Neural cell (in vitro differentiated cells): ENCODE measurements around the gene SLC9A2.

Experiments
- EP300 ChIP-seq: fragments of 450-650 bp; conservative IDR thresholded peaks from 2 replicates; pipeline ENCODE4 v1.6.1; 2014; ENCODE audit warnings: antibody characterized with exemption, mild to moderate bottlenecking, moderate library complexity; ENCODE audit not compliant: poor library complexity, severe bottlenecking
- EZH2 ChIP-seq: fragments of 200-600, 300-800 bp; shearing (Covaris generic), sonication (generic); IDR thresholded peaks from 2 replicates; pipeline ENCODE4 v1.6.1; 2014; ENCODE audit warnings: antibody characterized with exemption, low read length, borderline replicate concordance, mild to moderate bottlenecking; ENCODE audit not compliant: insufficient read depth, poor library complexity, severe bottlenecking
- MXI1 ChIP-seq: fragments of 450-650 bp; conservative IDR thresholded peaks from 2 replicates; pipeline ENCODE4 v1.6.1; 2014; ENCODE audit warnings: antibody characterized with exemption, mild to moderate bottlenecking; ENCODE audit not compliant: poor library complexity, severe bottlenecking
- POLR2AphosphoS5 ChIP-seq: IDR thresholded peaks from 2 replicates; pipeline ENCODE4 v1.6.1; 2012
- RAD21 ChIP-seq: fragments of 450-650 bp; conservative IDR thresholded peaks from 2 replicates; pipeline ENCODE4 v1.6.1; 2014; ENCODE audit warnings: antibody characterized with exemption, mild to moderate bottlenecking, moderate library complexity
- SMC3 ChIP-seq: fragments of 450-650 bp; conservative IDR thresholded peaks from 2 replicates; pipeline ENCODE4 v1.6.1; 2014; ENCODE audit warnings: antibody characterized with exemption, mild to moderate bottlenecking, moderate library complexity; ENCODE audit not compliant: poor library complexity
- TAF1 ChIP-seq: IDR thresholded peaks from 2 replicates; pipeline ENCODE4 v1.6.1; 2012; ENCODE audit warnings: low read depth
- TF ChIP-seq, protein P1 (sequence below): fragments of 450-650 bp; IDR thresholded peaks from 2 replicates; pipeline ENCODE4 v1.5.1; 2014; ENCODE audit warnings: antibody characterized with exemption, mild to moderate bottlenecking, moderate library complexity; ENCODE audit not compliant: poor library complexity, severe bottlenecking
- TF ChIP-seq, protein P2 (sequence below): IDR thresholded peaks from 2 replicates; pipeline ENCODE4 v1.6.1; 2012; ENCODE audit warnings: borderline replicate concordance

DNA sequence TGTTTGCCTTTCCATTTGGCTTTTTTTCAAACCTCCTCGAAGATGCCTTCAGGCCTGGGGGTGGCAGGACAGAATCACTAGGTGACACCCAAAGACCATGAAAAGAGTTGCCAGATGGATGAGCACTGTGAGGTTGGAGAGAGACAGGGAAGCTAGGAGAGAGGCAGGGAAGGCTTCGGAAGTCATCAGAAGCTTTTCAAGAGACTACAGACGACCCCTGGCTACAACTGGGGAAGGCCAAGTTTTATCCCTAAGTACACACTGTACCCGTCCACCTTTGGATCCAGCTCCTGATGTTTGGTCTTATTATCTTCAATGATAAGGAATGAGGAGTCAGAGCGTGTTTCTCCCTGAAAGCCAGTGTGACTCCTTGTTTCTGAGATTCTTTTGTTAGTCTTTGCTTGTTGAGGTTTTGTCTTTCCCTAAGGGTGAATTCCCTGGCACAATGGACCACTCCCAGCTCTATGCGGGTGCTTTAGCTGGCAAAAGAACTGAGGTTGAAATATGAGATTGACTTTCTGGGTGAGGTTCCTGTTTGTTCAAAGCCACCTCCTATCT, 33.4 kb upstream of the SLC9A2 start:
- TF ChIP-seq POLR2AphosphoS5 (no peak), TAF1 (no peak), EP300 (no peak), EZH2 (no peak), RAD21 (no peak), MXI1 (no peak), SMC3 (no peak)
- TF ChIP-seq, protein P1, sequence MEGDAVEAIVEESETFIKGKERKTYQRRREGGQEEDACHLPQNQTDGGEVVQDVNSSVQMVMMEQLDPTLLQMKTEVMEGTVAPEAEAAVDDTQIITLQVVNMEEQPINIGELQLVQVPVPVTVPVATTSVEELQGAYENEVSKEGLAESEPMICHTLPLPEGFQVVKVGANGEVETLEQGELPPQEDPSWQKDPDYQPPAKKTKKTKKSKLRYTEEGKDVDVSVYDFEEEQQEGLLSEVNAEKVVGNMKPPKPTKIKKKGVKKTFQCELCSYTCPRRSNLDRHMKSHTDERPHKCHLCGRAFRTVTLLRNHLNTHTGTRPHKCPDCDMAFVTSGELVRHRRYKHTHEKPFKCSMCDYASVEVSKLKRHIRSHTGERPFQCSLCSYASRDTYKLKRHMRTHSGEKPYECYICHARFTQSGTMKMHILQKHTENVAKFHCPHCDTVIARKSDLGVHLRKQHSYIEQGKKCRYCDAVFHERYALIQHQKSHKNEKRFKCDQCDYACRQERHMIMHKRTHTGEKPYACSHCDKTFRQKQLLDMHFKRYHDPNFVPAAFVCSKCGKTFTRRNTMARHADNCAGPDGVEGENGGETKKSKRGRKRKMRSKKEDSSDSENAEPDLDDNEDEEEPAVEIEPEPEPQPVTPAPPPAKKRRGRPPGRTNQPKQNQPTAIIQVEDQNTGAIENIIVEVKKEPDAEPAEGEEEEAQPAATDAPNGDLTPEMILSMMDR = no peak
- TF ChIP-seq, protein P2, sequence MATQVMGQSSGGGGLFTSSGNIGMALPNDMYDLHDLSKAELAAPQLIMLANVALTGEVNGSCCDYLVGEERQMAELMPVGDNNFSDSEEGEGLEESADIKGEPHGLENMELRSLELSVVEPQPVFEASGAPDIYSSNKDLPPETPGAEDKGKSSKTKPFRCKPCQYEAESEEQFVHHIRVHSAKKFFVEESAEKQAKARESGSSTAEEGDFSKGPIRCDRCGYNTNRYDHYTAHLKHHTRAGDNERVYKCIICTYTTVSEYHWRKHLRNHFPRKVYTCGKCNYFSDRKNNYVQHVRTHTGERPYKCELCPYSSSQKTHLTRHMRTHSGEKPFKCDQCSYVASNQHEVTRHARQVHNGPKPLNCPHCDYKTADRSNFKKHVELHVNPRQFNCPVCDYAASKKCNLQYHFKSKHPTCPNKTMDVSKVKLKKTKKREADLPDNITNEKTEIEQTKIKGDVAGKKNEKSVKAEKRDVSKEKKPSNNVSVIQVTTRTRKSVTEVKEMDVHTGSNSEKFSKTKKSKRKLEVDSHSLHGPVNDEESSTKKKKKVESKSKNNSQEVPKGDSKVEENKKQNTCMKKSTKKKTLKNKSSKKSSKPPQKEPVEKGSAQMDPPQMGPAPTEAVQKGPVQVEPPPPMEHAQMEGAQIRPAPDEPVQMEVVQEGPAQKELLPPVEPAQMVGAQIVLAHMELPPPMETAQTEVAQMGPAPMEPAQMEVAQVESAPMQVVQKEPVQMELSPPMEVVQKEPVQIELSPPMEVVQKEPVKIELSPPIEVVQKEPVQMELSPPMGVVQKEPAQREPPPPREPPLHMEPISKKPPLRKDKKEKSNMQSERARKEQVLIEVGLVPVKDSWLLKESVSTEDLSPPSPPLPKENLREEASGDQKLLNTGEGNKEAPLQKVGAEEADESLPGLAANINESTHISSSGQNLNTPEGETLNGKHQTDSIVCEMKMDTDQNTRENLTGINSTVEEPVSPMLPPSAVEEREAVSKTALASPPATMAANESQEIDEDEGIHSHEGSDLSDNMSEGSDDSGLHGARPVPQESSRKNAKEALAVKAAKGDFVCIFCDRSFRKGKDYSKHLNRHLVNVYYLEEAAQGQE = no peak
